SK-N-MC (cell line): ENCODE data around the gene RSU1.

Experiments used
- DNase-seq: peaks from one replicate; pipeline ENCODE4 v3.0.0-alpha.2; 2011; ENCODE audit warnings: low read depth, low spot score
- H3K27ac ChIP-seq: fragments of 200-600 bp; sonication (generic); 2 replicates; pipeline ENCODE4 v1.5.1; 2016; ENCODE audit warnings: mixed run types
- H3K36me3 ChIP-seq: fragments of 200-600 bp; sonication (generic); 2 replicates; pipeline ENCODE4 v1.6.1; 2017; ENCODE audit warnings: antibody characterized with exemption, low read length, mixed read lengths; ENCODE audit not compliant: insufficient read depth
- H3K4me3 ChIP-seq: fragments of 200-600 bp; sonication (generic); 2 replicates; pipeline ENCODE4 v1.5.1; 2016
- H3K9ac ChIP-seq: fragments of 200-600 bp; sonication (generic); 2 replicates; pipeline ENCODE4 v1.8.0; 2017; ENCODE audit warnings: mixed run types, mixed read lengths; ENCODE audit not compliant: insufficient read length
- H3K9me3 ChIP-seq: fragments of 200-600 bp; sonication (generic); 2 replicates; pipeline ENCODE4 v1.6.1; 2017; ENCODE audit warnings: low read depth, mild to moderate bottlenecking, antibody characterized with exemption, low read length, moderate library complexity, mixed read lengths
- EZH2 ChIP-seq: fragments of 200-600 bp; sonication (generic); IDR thresholded peaks from one replicate; pipeline ENCODE4 v1.6.1; 2017; ENCODE audit warnings: antibody characterized with exemption
- FOXP2 ChIP-seq: optimal IDR thresholded peaks from 2 replicates; pipeline ENCODE3; 2011; ENCODE audit warnings: mild to moderate bottlenecking, moderate library complexity; ENCODE audit not compliant: insufficient read depth; ENCODE audit errors: extremely low read length, control extremely low read depth
- POLR2AphosphoS5 ChIP-seq: IDR thresholded peaks from 2 replicates; pipeline ENCODE4 v1.6.1; 2012; ENCODE audit warnings: mild to moderate bottlenecking, low read depth, low read length, borderline replicate concordance

RSU1 gene

GRCh38 chr10:16611037-16611436 is 206.2 kb downstream of the RSU1 start:
- DNase-seq: no peak
- TF ChIP-seq POLR2AphosphoS5 (no peak), FOXP2 (no peak), EZH2 (no peak)
- no peaks in the 10 kb centered on the region for H3K36me3 ChIP-seq

DNA sequence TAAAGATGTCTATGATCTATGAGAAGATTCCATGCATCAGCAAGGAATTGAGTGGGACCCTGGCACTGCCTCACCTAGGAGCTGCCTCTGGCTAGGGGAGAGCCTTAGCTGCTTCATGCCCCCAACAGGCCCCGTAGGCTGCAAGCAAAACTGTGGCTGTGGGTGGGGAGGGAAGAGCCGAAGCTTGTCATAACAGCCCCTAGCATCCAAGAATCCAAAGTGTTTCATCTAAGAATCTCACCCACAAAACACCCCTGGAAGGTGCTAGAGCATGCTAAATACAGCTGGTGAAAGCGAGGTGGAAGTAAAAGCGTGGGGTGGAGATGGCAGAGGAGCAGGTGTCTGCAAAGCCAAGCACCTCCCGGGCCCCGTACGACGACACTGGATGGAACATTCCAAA is 208.0 kb downstream of the RSU1 start:
- H3K9ac ChIP-seq: no peak overlapping the region
- TF ChIP-seq FOXP2 (no peak), EZH2 (no peak), POLR2AphosphoS5 (no peak)
- H3K9me3 ChIP-seq: no peaks in the 10 kb centered on the region
- no peak overlapping the region for H3K4me3 ChIP-seq
- no peaks in the 10 kb centered on the region for H3K36me3 ChIP-seq
- DNase-seq: no peak
- H3K27ac ChIP-seq: no peak overlapping the region

More at GRCh38 chr10:16611037-16611436, 206.2 kb downstream of the RSU1 start:
- Histone ChIP-seq H3K9ac (no peak overlapping the region), H3K4me3 (no peak overlapping the region), H3K27ac (no peak overlapping the region), H3K9me3 (no peaks in the 10 kb centered on the region)

- Histone ChIP-seq H3K4me3 (no peak overlapping the region), H3K27ac (no peak overlapping the region), H3K9me3 (no peaks in the 10 kb centered on the region), H3K36me3 (no peaks in the 10 kb centered on the region), H3K9ac (no peak overlapping the region)
- TF ChIP-seq POLR2AphosphoS5: no peak
- no peak for TF ChIP-seq FOXP2
- TF ChIP-seq EZH2: no peak
- DNase-seq: no peak
Measured at GRCh38 chr10:16606923-16607322, 210.3 kb downstream of the RSU1 start.

DNA sequence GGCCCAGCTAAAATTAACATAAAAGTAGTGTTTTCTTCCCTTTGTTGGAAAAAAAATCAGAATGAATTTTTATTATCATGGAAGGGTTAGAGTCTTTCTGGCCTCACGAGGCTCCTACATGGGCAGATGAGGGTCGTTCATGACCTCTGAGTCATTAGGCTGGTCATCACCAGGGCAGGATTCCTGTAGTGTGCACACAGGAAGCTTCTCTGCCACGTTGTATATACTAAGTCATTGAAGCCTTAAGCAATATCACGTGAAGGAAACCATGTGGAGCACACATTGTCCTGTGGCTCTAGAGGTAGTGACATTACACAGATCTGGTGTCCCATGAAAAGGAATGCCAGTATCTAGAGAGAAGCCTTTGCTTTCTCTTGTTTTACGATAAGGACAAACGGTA is 210.8 kb downstream of the RSU1 start:
- Histone ChIP-seq H3K4me3 (no peak overlapping the region), H3K9me3 (no peaks in the 10 kb centered on the region), H3K9ac (no peak overlapping the region), H3K27ac (no peak overlapping the region), H3K36me3 (no peaks in the 10 kb centered on the region)
- DNase-seq: no peak
- no peak for TF ChIP-seq POLR2AphosphoS5
- TF ChIP-seq FOXP2: no peak

DNA sequence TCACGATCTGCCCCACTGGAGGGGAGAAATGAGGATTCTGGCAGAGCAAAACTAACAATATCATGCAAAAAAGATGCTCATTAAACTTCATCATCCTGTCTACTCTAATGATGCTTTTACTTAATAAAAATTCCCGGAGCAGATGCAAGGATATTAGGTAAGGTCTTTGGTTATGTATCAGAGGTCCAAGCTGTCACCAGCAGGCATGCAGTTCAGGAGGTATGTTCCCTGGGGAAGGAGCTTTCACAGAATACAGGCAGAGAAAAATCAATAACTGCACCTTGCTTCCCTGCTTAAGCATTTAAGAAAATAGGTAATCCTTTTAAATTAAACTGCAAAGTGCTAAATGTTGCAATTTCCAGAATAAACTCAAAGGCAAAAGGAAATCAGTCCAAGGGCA is 213.9 kb downstream of the RSU1 start:
- Histone ChIP-seq H3K27ac (no peak overlapping the region), H3K9ac (no peak overlapping the region), H3K36me3 (no peaks in the 10 kb centered on the region), H3K9me3 (no peaks in the 10 kb centered on the region), H3K4me3 (no peak overlapping the region)
- TF ChIP-seq EZH2 (no peak), POLR2AphosphoS5 (no peak), FOXP2 (no peak)
- DNase-seq: no peak

DNA sequence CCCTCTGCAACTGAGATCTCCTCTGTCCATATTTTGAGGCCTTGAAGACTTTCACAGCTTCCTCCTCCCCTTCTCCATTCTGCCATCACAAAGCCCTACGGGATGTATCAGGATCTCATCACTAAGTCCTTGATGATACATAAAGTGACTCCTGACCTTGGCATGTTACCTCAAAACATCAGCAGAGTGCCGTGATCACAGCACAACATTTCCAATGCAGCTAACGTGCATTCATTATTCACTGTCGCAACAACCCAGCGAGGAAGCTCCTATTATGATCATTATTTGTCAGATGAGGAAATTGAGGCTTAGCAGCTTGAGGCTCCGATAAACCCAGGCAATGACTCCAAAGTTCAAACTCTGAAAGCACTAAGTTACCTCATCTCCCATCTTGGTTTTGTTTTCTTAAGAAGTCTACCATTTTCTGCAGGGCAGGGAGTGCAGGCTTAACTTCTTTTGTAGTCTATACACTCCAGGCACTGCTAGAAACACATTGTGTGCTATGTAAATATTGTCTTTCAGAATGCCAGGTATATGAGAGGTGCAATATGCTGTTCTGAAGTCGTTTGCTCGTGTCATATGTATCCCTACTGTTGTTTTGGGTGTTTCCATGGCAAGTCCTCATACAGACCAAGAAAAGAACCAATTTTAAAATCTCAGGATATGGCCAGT is 215.0 kb downstream of the RSU1 start:
- H3K9ac ChIP-seq: no peak overlapping the region
- no peak overlapping the region for H3K4me3 ChIP-seq
- no peak for DNase-seq
- H3K9me3 ChIP-seq: no peaks in the 10 kb centered on the region
- H3K27ac ChIP-seq: no peak overlapping the region
- H3K36me3 ChIP-seq: no peaks in the 10 kb centered on the region
- TF ChIP-seq FOXP2 (no peak), EZH2 (no peak), POLR2AphosphoS5 (no peak)

GRCh38 chr10:16599662-16600061 is 217.6 kb downstream of the RSU1 start:
- Histone ChIP-seq H3K27ac (no peak overlapping the region), H3K9me3 (no peaks in the 10 kb centered on the region), H3K4me3 (no peak overlapping the region), H3K9ac (no peak overlapping the region), H3K36me3 (no peaks in the 10 kb centered on the region)
- TF ChIP-seq EZH2 (no peak), POLR2AphosphoS5 (no peak), FOXP2 (no peak)
- no peak for DNase-seq

- Histone ChIP-seq H3K9me3 (no peaks in the 10 kb centered on the region), H3K27ac (no peak overlapping the region), H3K9ac (no peak overlapping the region), H3K36me3 (no peaks in the 10 kb centered on the region), H3K4me3 (no peak overlapping the region)
- TF ChIP-seq FOXP2: no peak
- no peak for TF ChIP-seq POLR2AphosphoS5
- TF ChIP-seq EZH2: no peak
- DNase-seq: no peak
Measured at GRCh38 chr10:16597656-16598055, 219.6 kb downstream of the RSU1 start.

GRCh38 chr10:16592378-16592777 is 224.8 kb downstream of the RSU1 start:
- H3K9me3 ChIP-seq: no peaks in the 10 kb centered on the region
- H3K4me3 ChIP-seq: no peak overlapping the region
- no peaks in the 10 kb centered on the region for H3K36me3 ChIP-seq
- no peak for TF ChIP-seq POLR2AphosphoS5
- no peak for TF ChIP-seq EZH2
- TF ChIP-seq FOXP2: no peak
- H3K9ac ChIP-seq: no peak overlapping the region
- no peak for DNase-seq
- no peak overlapping the region for H3K27ac ChIP-seq
